ENCODE results near the gene ZNF431. TPM values are rescaled to one million over a fixed set of nuclear protein-coding genes. Genes with fewer than 3 reads are reported as not detected.

ZNF431 gene
- polyA plus RNA-seq, 1 of the 3 experiments (the other 2 are of a cell fraction) = 2.4 TPM

DNA sequence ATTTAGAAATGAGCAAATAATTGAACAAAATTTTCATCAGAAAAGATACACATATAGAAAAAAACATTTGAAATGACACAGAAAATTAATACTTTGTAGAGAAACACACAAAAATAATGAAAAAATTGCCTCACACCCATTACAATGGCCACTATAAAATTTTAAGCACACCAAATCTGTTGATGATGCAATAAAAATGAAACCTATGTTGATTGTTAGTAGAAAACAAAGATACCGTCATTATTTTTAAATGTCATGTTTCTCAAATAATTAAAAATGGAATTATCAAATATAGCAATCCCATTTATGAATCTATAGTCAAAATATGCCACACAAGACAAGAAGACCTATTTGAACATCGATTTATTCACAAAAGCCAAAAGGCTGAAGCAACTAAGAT is 96.8 kb downstream of the ZNF431 start:
- no peaks in the 10 kb centered on the region for H3K4me1 ChIP-seq (ENCODE audit: control insufficient read depth in 1 of 2, insufficient read depth in 2 of 2, low read depth in 1 of 2, low read length in 1 of 2)
- H3K27ac ChIP-seq (ENCODE audit: low read depth in 2 of 2, low read length in 1 of 2) = no peak overlapping the region
- no peak overlapping the region for H3K4me2 ChIP-seq
- H3K4me3 ChIP-seq (ENCODE audit: low read depth in 2 of 2, low read length in 1 of 2) = no peak overlapping the region
- ChIA-PET POLR2A (no interaction called here), CTCF (no interaction called here)
- WGBS (ENCODE audit: low lambda C conversion rate) = 25% methylated on average over 2 of the region's 2 CpGs
- no peak overlapping the region for H2AFZ ChIP-seq (ENCODE audit: low read depth)
- no peaks in the 10 kb centered on the region for H4K20me1 ChIP-seq (ENCODE audit: insufficient read depth)
- H3K36me3 ChIP-seq (replicated peaks in 1 of 2; ENCODE audit: control insufficient read depth in 1 of 2, insufficient read depth in 2 of 2, low read length in 1 of 2) = no peaks in the 10 kb centered on the region
- no peaks in the 10 kb centered on the region for H3K9me2 ChIP-seq
- H3F3A ChIP-seq (replicated peaks; ENCODE audit: insufficient read depth) = no peaks in the 10 kb centered on the region
- no peak overlapping the region for H3K9ac ChIP-seq
- TF ChIP-seq RAD21 (IDR thresholded peaks at IDR 0.05; ENCODE audit: low read length) (no peak), GATA2 (CRISPR knock-in tag; IDR thresholded peaks at IDR 0.05) (no peak), FOXM1 (IDR thresholded peaks at IDR 0.05; ENCODE audit: low read depth) (no peak), RFX5 (IDR thresholded peaks at IDR 0.05; ENCODE audit: low read length) (no peak), FOSL2 (IDR thresholded peaks at IDR 0.05; ENCODE audit: borderline replicate concordance, low read depth) (no peak), YY1 (IDR thresholded peaks at IDR 0.05; ENCODE audit: low read depth) (no peak), RCOR1 (IDR thresholded peaks at IDR 0.05; ENCODE audit: low read length) (no peak), JUND (IDR thresholded peaks at IDR 0.05) (no peak), REST (IDR thresholded peaks at IDR 0.05; ENCODE audit: low read depth, low read length) (no peak), RXRA (IDR thresholded peaks at IDR 0.05; ENCODE audit: borderline replicate concordance, low read depth) (no peak), TCF12 (IDR thresholded peaks at IDR 0.05) (no peak), EP300 (IDR thresholded peaks at IDR 0.05; ENCODE audit: borderline replicate concordance in 1 of 2, low read depth in 1 of 2, low read length in 1 of 2) (no peak), GABPA (IDR thresholded peaks at IDR 0.05; ENCODE audit: low read depth) (no peak)
- no peak for DNase-seq
- no peaks in the 10 kb centered on the region for H3K27me3 ChIP-seq (ENCODE audit: insufficient read depth)
- H3K79me2 ChIP-seq (ENCODE audit: insufficient read depth) = no peaks in the 10 kb centered on the region
- peaks cover 4% of the 10 kb centered on the region; the same call in 1 of the 2 replicates for H3K9me3 ChIP-seq

Small RNA genes lying within 50 kb of the gene (small RNA-seq; reads per million reads assigned to genes)
- 0 to 7.2 (median 0.19) reads per million in 7 experiments for gene RNA5SP469

Other genes with a start within 250 kb of the ZNF431 start
- gene ZNF85, start 218.8 kb upstream of the ZNF431 start, polyA plus RNA-seq (2012; rRNA removed) = 2.0 and 2.9 TPM in 2 replicates
- 4.2 and 6.3 TPM in 2 replicates for gene ZNF430, start 121.4 kb upstream of the ZNF431 start, polyA plus RNA-seq (2012; rRNA removed)
- 5.4 and 6.0 TPM in 2 replicates for gene ZNF714, start 59.8 kb upstream of the ZNF431 start, polyA plus RNA-seq (2012; rRNA removed)
- 1.0 and 1.8 TPM in 2 replicates for gene ZNF708, start 187.4 kb downstream of the ZNF431 start, polyA plus RNA-seq (2012; rRNA removed)
- gene ZNF738, start 217.0 kb downstream of the ZNF431 start, polyA plus RNA-seq (2012; rRNA removed) = 8.1 and 12.8 TPM in 2 replicates